Keratinocyte (primary cell): ENCODE measurements around the gene MRPS18A. TPM values are rescaled to one million over a fixed set of nuclear protein-coding genes. Genes with fewer than 3 reads are reported as not detected.
A peak's percentile ranks its signal among the peaks of the same experiment; 100 is the strongest.

ENCODE experiments used
- DNase-seq: peaks from one replicate; pipeline ENCODE4 v3.0.0-alpha.2; 2011; ENCODE audit warnings: low read depth, missing footprints, low spot score
- FAIRE-seq: peaks from 2 replicates; lab custom pipeline; 2011; peaks lifted over from hg19 to GRCh38; lab: Jason Lieb, UNC
- H2AFZ ChIP-seq: 2 replicates; pipeline ENCODE4 v1.6.0; 2012; ENCODE audit warnings: low read length, control low read depth, inconsistent platforms; ENCODE audit not compliant: control insufficient read depth
- H3K27ac ChIP-seq: 2 replicates; pipeline ENCODE4 v1.5.1; 2011; ENCODE audit warnings: low read length; ENCODE audit not compliant: control insufficient read depth, insufficient read depth
- H3K27me3 ChIP-seq: 3 replicates; pipeline ENCODE4 v1.6.0; 2011; ENCODE audit warnings: low read length; ENCODE audit not compliant: control insufficient read depth, insufficient read depth; ENCODE audit errors: extremely low read depth
- H3K36me3 ChIP-seq, 2 experiments: 2 replicates in 1 of 2; 3 replicates in 1 of 2; pipeline ENCODE4 v1.5.1; 2011; ENCODE audit warnings: low read length in 2 of 2, mild to moderate bottlenecking in 1 of 2; ENCODE audit not compliant: control insufficient read depth in 2 of 2, insufficient read depth in 2 of 2; ENCODE audit errors: extremely low read depth in 1 of 2
- H3K4me1 ChIP-seq: 3 replicates; pipeline ENCODE4 v1.5.1; 2011; ENCODE audit warnings: low read length; ENCODE audit not compliant: control insufficient read depth, insufficient read depth; ENCODE audit errors: extremely low read depth
- H3K4me2 ChIP-seq: 3 replicates; pipeline ENCODE4 v1.6.0; 2011; ENCODE audit warnings: low read depth, low read length; ENCODE audit not compliant: control insufficient read depth, insufficient read depth; ENCODE audit errors: extremely low read depth
- H3K4me3 ChIP-seq, 3 experiments: fragments of 200-600 bp in 1 of 3; sonication (generic) in 1 of 3; 2 replicates in 2 of 3; 3 replicates in 1 of 3; pipeline ENCODE4 v1.5.1; 2011 to 2016; ENCODE audit warnings: low read length in 3 of 3, mild to moderate bottlenecking in 3 of 3, control low read depth in 2 of 3, inconsistent platforms in 1 of 3, low read depth in 1 of 3, mixed read lengths in 1 of 3, mixed run types in 1 of 3, moderate library complexity in 1 of 3; ENCODE audit not compliant: control insufficient read depth in 2 of 3, insufficient read depth in 2 of 3; ENCODE audit errors: extremely low read depth in 1 of 3
- H3K79me2 ChIP-seq: 2 replicates; pipeline ENCODE4 v1.6.0; 2012; ENCODE audit warnings: low read length; ENCODE audit not compliant: control insufficient read depth, insufficient read depth
- H3K9ac ChIP-seq: 3 replicates; pipeline ENCODE4 v1.6.0; 2011; ENCODE audit warnings: low read length; ENCODE audit not compliant: control insufficient read depth, insufficient read depth; ENCODE audit errors: extremely low read depth
- H3K9me1 ChIP-seq: 3 replicates; pipeline ENCODE4 v1.6.0; 2011; ENCODE audit warnings: low read length; ENCODE audit not compliant: control insufficient read depth, insufficient read depth; ENCODE audit errors: extremely low read depth
- H3K9me3 ChIP-seq: 2 replicates; pipeline ENCODE4 v1.5.1; 2012; ENCODE audit warnings: low read depth, low read length; ENCODE audit not compliant: control insufficient read depth
- H4K20me1 ChIP-seq: 3 replicates; pipeline ENCODE4 v1.6.0; 2011; ENCODE audit warnings: low read length; ENCODE audit not compliant: control insufficient read depth, insufficient read depth; ENCODE audit errors: extremely low read depth
- EZH2 ChIP-seq: IDR thresholded peaks from one replicate; pipeline ENCODE4 v1.6.1; 2012; ENCODE audit warnings: inconsistent platforms, mild to moderate bottlenecking, low read length, moderate library complexity
- dilution Hi-C: fragments of 300-500 bp; cut with MboI; formaldehyde crosslinking; loops from one replicate; pipeline ENCODE4 v1.7.0; 2020; ENCODE audit warnings: low sequenced_read_pairs; ENCODE audit not compliant: extremely low pct_ligation_motif_present
- polyA plus RNA-seq, 5 experiments: library from polyadenylated mRNA; depleted of rRNA in 3 of 5; stranded (reverse) in 3 of 5; stranded (forward) in 1 of 5; unstranded in 1 of 5; fragments of >200 nt; gene quantifications; 1 replicate in 1 of 5; 2 replicates in 3 of 5; 3 replicates in 1 of 5; pipeline versions ENCODE4 v1.2.1 to v1.2.3, GENCODE V29; 2011 to 2012; ENCODE audit warnings: missing spikeins in 2 of 5, low read depth in 1 of 5, low replicate concordance in 1 of 5
- TF ChIP-seq, protein P1 (sequence below), 3 experiments: IDR thresholded peaks in 1 of 3; conservative IDR thresholded peaks in 1 of 3; optimal IDR thresholded peaks in 1 of 3; 2 replicates in 2 of 3; 3 replicates in 1 of 3; pipeline versions ENCODE3 to v1.5.1; 2011; ENCODE audit warnings: low read length in 3 of 3, mild to moderate bottlenecking in 3 of 3, moderate library complexity in 2 of 3, control low read depth in 1 of 3, inconsistent platforms in 1 of 3; ENCODE audit not compliant: insufficient read depth in 2 of 3; ENCODE audit errors: extremely low read depth in 1 of 3

Gene MRPS18A
- polyA plus RNA-seq, 1 donor (not counting 4 experiments of a cell fraction or from before 2014, with no cell fraction given) = 48.8 TPM

GRCh38 chr6:43703512-43704429 is 16.2 kb upstream of the MRPS18A start:
- no peak for TF ChIP-seq EZH2
- TF ChIP-seq, protein P1, sequence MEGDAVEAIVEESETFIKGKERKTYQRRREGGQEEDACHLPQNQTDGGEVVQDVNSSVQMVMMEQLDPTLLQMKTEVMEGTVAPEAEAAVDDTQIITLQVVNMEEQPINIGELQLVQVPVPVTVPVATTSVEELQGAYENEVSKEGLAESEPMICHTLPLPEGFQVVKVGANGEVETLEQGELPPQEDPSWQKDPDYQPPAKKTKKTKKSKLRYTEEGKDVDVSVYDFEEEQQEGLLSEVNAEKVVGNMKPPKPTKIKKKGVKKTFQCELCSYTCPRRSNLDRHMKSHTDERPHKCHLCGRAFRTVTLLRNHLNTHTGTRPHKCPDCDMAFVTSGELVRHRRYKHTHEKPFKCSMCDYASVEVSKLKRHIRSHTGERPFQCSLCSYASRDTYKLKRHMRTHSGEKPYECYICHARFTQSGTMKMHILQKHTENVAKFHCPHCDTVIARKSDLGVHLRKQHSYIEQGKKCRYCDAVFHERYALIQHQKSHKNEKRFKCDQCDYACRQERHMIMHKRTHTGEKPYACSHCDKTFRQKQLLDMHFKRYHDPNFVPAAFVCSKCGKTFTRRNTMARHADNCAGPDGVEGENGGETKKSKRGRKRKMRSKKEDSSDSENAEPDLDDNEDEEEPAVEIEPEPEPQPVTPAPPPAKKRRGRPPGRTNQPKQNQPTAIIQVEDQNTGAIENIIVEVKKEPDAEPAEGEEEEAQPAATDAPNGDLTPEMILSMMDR (optimal IDR thresholded peaks at IDR 0.05 in 1 of 3, IDR thresholded peaks at IDR 0.05 in 1 of 3, conservative IDR thresholded peaks at IDR 0.05 in 1 of 3; ENCODE audit: extremely low read depth in 1 of 3, insufficient read depth in 2 of 3, low read length in 3 of 3) = no peak
- Histone ChIP-seq H3K9ac (no peak overlapping the region), H3K9me3 (no peaks in the 10 kb centered on the region), H3K36me3 (no peaks in the 10 kb centered on the region), H3K79me2 (no peaks in the 10 kb centered on the region), H4K20me1 (no peaks in the 10 kb centered on the region), H3K4me3 (no peak overlapping the region), H3K4me2 (no peak overlapping the region), H3K27ac (no peak overlapping the region), H2AFZ (no peak overlapping the region), H3K27me3 (no peaks in the 10 kb centered on the region), H3K9me1 (no peaks in the 10 kb centered on the region), H3K4me1 (peaks cover 23% of the 10 kb centered on the region)
- dilution Hi-C loops = no loop called here
- FAIRE-seq = no peak
- no peak for DNase-seq

GRCh38 chr6:43702534-43703440 is 15.2 kb upstream of the MRPS18A start:
- Histone ChIP-seq H4K20me1 (no peaks in the 10 kb centered on the region), H3K4me1 (peaks cover 23% of the 10 kb centered on the region), H3K9ac (peak overlapping the region; percentile 67), H3K27me3 (no peaks in the 10 kb centered on the region), H2AFZ (peak overlapping the region; percentile 85), H3K9me1 (no peaks in the 10 kb centered on the region), H3K9me3 (no peaks in the 10 kb centered on the region), H3K4me3 (peak overlapping the region in 2 of 3 experiments; percentile 12 to 31), H3K4me2 (peak overlapping the region; percentile 83), H3K36me3 (no peaks in the 10 kb centered on the region), H3K79me2 (no peaks in the 10 kb centered on the region), H3K27ac (peak overlapping the region; percentile 73)
- no peak for FAIRE-seq
- TF ChIP-seq EZH2 = no peak
- TF ChIP-seq, protein P1 (optimal IDR thresholded peaks at IDR 0.05 in 1 of 3, IDR thresholded peaks at IDR 0.05 in 1 of 3, conservative IDR thresholded peaks at IDR 0.05 in 1 of 3; ENCODE audit: extremely low read depth in 1 of 3, insufficient read depth in 2 of 3, low read length in 3 of 3) = no peak
- DNase-seq = peak; percentile 55
- dilution Hi-C loops = no loop called here
